Heart right ventricle (tissue), 16 donors: ENCODE results near the gene CARD19. TPM values are rescaled to one million over a fixed set of nuclear protein-coding genes. Genes with fewer than 3 reads are reported as not detected.

Experiments used
- ATAC-seq, 8 donors: fragments of 200-7000 bp; cut with Tn5 transposase; one replicate each; pipeline ENCODE4 v1.9.1; 2020; ENCODE audit warnings: mild to moderate bottlenecking in 8 of 8, moderate library complexity in 8 of 8, moderate number of reproducible peaks in 1 of 8
- DNase-seq, 2 donors: peaks; one replicate each; pipeline ENCODE4 v3.0.0-alpha.2; 2020
- H3K27ac ChIP-seq, 10 donors: fragments of 200-600 bp; sonication (generic) in 2 of 10; one replicate each; pipeline versions ENCODE4 v1.5.0 to v1.8.0; 2020 to 2022; ENCODE audit warnings: mild to moderate bottlenecking in 3 of 10
- H3K27me3 ChIP-seq, 7 donors: fragments of 200-600 bp; one replicate each; pipeline ENCODE4 v1.8.0; 2021 to 2022; ENCODE audit warnings: mild to moderate bottlenecking in 2 of 7
- H3K36me3 ChIP-seq, 9 donors: fragments of 200-600 bp; sonication (generic) in 1 of 9; one replicate each; pipeline versions ENCODE4 v1.5.0 to v1.8.0; 2020 to 2022; ENCODE audit warnings: mild to moderate bottlenecking in 2 of 9
- H3K4me1 ChIP-seq, 9 donors: fragments of 200-600 bp; sonication (generic) in 1 of 9; one replicate each; pipeline versions ENCODE4 v1.5.0 to v1.8.0; 2020 to 2022; ENCODE audit warnings: mild to moderate bottlenecking in 4 of 9
- H3K4me3 ChIP-seq, 10 donors: fragments of 200-600 bp; sonication (generic) in 2 of 10; one replicate each; pipeline versions ENCODE4 v1.5.0 to v1.8.0; 2020 to 2022; ENCODE audit warnings: mild to moderate bottlenecking in 7 of 10, moderate library complexity in 2 of 10
- H3K9me3 ChIP-seq, 11 donors: fragments of 200-600 bp in 10 of 11; sonication (generic) in 2 of 11; one replicate each; pipeline versions ENCODE4 v1.5.0 to v1.8.0; 2013 to 2022; ENCODE audit warnings: mild to moderate bottlenecking in 2 of 11, control low read depth in 1 of 11, moderate library complexity in 1 of 11
- WGBS, 2 donors: extraction: QIAGEN DNeasy Blood & Tissue Kit; methylation state at CpG; one replicate each; pipeline ENCODE4 v1.1.7; 2013; ENCODE audit warnings: inconsistent platforms in 1 of 2; 5-methylcytosine and 5-hydroxymethylcytosine counted together
- intact Hi-C, 10 donors: fragments of 100-400 bp; cut with DNase I; formaldehyde crosslinking; loops; one replicate each; pipeline versions ENCODE4 v1.11.1 to v1.14.2; 2022
- polyA plus RNA-seq, 2 donors: library from polyadenylated mRNA; stranded (reverse); fragments of 200-250 nt; gene quantifications; one replicate each; pipeline ENCODE4 v1.2.3, GENCODE V29; 2013
- total RNA-seq, 10 donors: library from RNA; stranded (reverse); fragmentation: NEBNext Ultra II Directional in 3 of 10; extraction: Animal tissue kit (Norgen Biotek cat#: 25700) in 3 of 10; gene quantifications; one replicate each; pipeline versions ENCODE4 v1.2.1 to v1.2.4, GENCODE V29; 2021 to 2023
- TF ChIP-seq, protein P1 (sequence below), 9 donors: fragments of 200-600 bp; sonication (generic) in 2 of 9; IDR thresholded peaks; one replicate each; pipeline versions ENCODE4 v1.5.0 to v1.8.0; 2021 to 2022; ENCODE audit warnings: antibody characterized with exemption in 9 of 9, mild to moderate bottlenecking in 5 of 9, moderate library complexity in 1 of 9
- donor health status: Arrhythmogenic right ventricular cardiomyopathy.
- donor health status: ischemic (EF 13 %, LVEDD 7.1; RV severe dilation, severe dysfunction).
- donor health status: healthy with polysubstance abuse.
- donor health status: DM: no; HTN: yes; CAD: no.
- donor health status: DM: no; HTN: no; CAD: no.
- donor health status: ischemic (EF 25% LVEDD 6.9; RV normal size, moderate dysfunction).
- donor health status: ischemic (EF 25% LVEDD 5.7; RV mildly dilated, moderate dysfunction).
- donor health status: healthy.
- donor health status: DM: yes; HTN: yes; CAD: no.
- donor health status: Ischemic cardiomyopathy.
- donor health status: ischemic (EF 35%, LVEDD 5.7; RV mildly dilated, moderate dysfunction).
- donor health status: nonischemic (EF 11% LVEDD 7.7; RV severe dilation, severe dysfunction).
- donor health status: DM: yes; HTN: yes; CAD: no.
- donor health status: PGD.
- donor health status: ischemic (EF 29% LVEDD 5.4; RV normal size, mild dysfunction).
- donor health status: nonischemic (EF 23%, LVEDD 6.1; RV moderate dilation, normal function).

The CARD19 gene
- total and polyA plus RNA-seq, 12 donors = 22.3 to 47.3 (median 26.1) TPM

GRCh38 chr9:93050231-93050630 is 45.8 kb upstream of the CARD19 start:
- WGBS, 2 donors = 96 to 98% methylated on average over 4 of the region's 4 CpGs
- intact Hi-C loops = loop anchor here in 1 of 10 donors (5.0 kb wide), 1 partner anchor 47 kb away; the partner anchor contains the start of gene CARD19
- TF ChIP-seq, protein P1, sequence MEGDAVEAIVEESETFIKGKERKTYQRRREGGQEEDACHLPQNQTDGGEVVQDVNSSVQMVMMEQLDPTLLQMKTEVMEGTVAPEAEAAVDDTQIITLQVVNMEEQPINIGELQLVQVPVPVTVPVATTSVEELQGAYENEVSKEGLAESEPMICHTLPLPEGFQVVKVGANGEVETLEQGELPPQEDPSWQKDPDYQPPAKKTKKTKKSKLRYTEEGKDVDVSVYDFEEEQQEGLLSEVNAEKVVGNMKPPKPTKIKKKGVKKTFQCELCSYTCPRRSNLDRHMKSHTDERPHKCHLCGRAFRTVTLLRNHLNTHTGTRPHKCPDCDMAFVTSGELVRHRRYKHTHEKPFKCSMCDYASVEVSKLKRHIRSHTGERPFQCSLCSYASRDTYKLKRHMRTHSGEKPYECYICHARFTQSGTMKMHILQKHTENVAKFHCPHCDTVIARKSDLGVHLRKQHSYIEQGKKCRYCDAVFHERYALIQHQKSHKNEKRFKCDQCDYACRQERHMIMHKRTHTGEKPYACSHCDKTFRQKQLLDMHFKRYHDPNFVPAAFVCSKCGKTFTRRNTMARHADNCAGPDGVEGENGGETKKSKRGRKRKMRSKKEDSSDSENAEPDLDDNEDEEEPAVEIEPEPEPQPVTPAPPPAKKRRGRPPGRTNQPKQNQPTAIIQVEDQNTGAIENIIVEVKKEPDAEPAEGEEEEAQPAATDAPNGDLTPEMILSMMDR (IDR thresholded peaks at IDR 0.05) = no peak

GRCh38 chr9:93051680-93052089 is 44.3 kb upstream of the CARD19 start:
- DNase-seq (peak in 1 of 2 donors; percentile 66), ATAC-seq (peak in 7 of 8 donors; percentile 75 to 91 (median 85))
- no peak overlapping the region for H3K4me3 ChIP-seq
- 32 to 39% methylated on average over 6 of the region's 6 CpGs for WGBS, 2 donors
- H3K9me3 ChIP-seq = no peaks in the 10 kb centered on the region
- H3K27ac ChIP-seq = peak overlapping the region in 8 of 10 donors; percentile 14 to 71 (median 36)
- no peaks in the 10 kb centered on the region for H3K36me3 ChIP-seq
- peaks cover 3 to 22% (median 14%) of the 10 kb centered on the region in 9 donors for H3K4me1 ChIP-seq
- TF ChIP-seq, protein P1 (IDR thresholded peaks at IDR 0.05) = no peak
- H3K27me3 ChIP-seq = no peaks in the 10 kb centered on the region
- intact Hi-C loops = loop anchor here in 1 of 10 donors (5.0 kb wide), 1 partner anchor 46 kb away; the partner anchor contains the start of gene CARD19

More at GRCh38 chr9:93050231-93050630, 45.8 kb upstream of the CARD19 start:
- Histone ChIP-seq H3K27me3 (no peaks in the 10 kb centered on the region), H3K27ac (no peak overlapping the region), H3K4me3 (no peak overlapping the region), H3K36me3 (no peaks in the 10 kb centered on the region), H3K9me3 (peaks cover 0 to 9% (median 0%) of the 10 kb centered on the region in 11 donors), H3K4me1 (peaks cover 3 to 22% (median 14%) of the 10 kb centered on the region in 9 donors)
- DNase-seq (no peak), ATAC-seq (no peak)

- Histone ChIP-seq H3K27me3 (no peaks in the 10 kb centered on the region), H3K9me3 (no peaks in the 10 kb centered on the region), H3K36me3 (no peaks in the 10 kb centered on the region), H3K4me1 (peaks cover 3 to 23% (median 15%) of the 10 kb centered on the region in 9 donors), H3K27ac (no peak overlapping the region), H3K4me3 (no peak overlapping the region)
- DNase-seq (no peak), ATAC-seq (no peak)
- intact Hi-C loops = loop anchor here in 1 of 10 donors (5.0 kb wide), 1 partner anchor 44 kb away; the partner anchor contains the start of gene CARD19
- TF ChIP-seq, protein P1 (IDR thresholded peaks at IDR 0.05) = no peak
- WGBS, 2 donors = 88 to 92% methylated on average over 15 of the region's 15 CpGs
Observed at GRCh38 chr9:93052791-93053540, 43.1 kb upstream of the CARD19 start.

- no peak overlapping the region for H3K4me3 ChIP-seq
- 92 to 94% methylated on average over 5 of the region's 5 CpGs for WGBS, 2 donors
- no peaks in the 10 kb centered on the region for H3K36me3 ChIP-seq
- ATAC-seq (no peak), DNase-seq (no peak)
- TF ChIP-seq, protein P1 (IDR thresholded peaks at IDR 0.05) = no peak
- peaks cover 0 to 5% (median 0%) of the 10 kb centered on the region in 7 donors for H3K27me3 ChIP-seq
- intact Hi-C loops = loop anchor here in 1 of 10 donors (5.0 kb wide), 1 partner anchor 43 kb away; the partner anchor contains the start of gene CARD19
- H3K27ac ChIP-seq = no peak overlapping the region
- peaks cover 3 to 32% (median 24%) of the 10 kb centered on the region in 9 donors for H3K4me1 ChIP-seq
- no peaks in the 10 kb centered on the region for H3K9me3 ChIP-seq
Observed at GRCh38 chr9:93053781-93054331, 42.2 kb upstream of the CARD19 start.
